CD4-positive, alpha-beta T cell treated with Interleukin-12 subunit alpha and Interleukin-12 subunit beta, for 1 hour (primary cell): ENCODE measurements around the gene RER1.
A peak's percentile ranks its signal among the peaks of the same experiment; 100 is the strongest.

Experiments
- DNase-seq: peaks from one replicate; pipeline ENCODE4 v3.0.0-alpha.2; 2020

Gene RER1, protein sequence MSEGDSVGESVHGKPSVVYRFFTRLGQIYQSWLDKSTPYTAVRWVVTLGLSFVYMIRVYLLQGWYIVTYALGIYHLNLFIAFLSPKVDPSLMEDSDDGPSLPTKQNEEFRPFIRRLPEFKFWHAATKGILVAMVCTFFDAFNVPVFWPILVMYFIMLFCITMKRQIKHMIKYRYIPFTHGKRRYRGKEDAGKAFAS

DNA sequence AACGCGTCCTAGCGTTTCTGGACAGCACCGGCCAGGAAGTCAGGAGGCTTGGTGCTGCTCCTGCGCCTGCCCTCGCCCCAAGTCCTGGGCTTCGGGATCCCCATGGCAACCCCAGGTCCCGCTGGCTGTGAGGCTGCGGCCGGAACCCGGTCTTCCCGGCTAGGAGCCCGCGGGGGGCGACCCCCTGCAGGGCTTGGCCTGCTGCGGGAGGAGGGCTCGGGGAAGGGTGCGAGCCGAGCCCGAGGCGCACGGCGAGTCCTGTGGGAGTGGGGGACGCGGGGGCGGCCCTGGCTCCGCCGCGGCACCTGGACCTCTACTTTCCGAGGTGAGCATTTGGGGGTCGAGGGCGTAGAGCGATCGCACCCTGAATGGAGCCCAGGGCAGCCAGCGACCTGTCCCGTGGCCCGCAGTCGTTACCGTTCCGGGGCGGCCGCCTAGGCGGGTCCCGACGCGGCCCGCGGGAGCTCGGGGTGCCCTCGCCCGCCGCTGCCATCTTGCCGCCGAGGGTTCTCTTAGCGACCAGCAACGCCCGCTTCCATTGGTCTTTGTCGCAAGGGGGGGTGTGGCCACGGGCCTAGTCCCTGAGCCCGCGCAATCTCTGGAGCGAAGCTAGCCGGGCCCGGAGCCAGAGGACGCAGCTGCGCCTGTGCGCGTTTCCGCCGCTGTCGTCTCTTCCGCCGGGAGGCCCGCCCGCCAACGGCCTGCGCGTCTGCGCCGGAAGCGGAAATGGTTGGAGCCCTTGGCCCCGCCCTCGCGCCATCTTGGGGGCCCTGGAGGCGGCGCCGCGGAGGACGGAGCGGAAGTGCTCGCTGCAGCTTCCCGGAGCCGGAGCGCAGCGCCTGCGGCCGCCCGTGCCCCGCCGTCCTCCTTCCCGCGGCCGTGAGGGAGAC is at the start of gene RER1, which contains the start of gene MORN1:
Gene RER1 (plus strand): TSS at position 801 of the 890 bp plus-strand sequence. CDS start 3,950 bp downstream, outside the sequence.
Gene MORN1 (minus strand): TSS at position 514 of the 890 bp plus-strand sequence. CDS start 21 bp downstream, at position 493.
- DNase-seq: peak; percentile 99

DNA sequence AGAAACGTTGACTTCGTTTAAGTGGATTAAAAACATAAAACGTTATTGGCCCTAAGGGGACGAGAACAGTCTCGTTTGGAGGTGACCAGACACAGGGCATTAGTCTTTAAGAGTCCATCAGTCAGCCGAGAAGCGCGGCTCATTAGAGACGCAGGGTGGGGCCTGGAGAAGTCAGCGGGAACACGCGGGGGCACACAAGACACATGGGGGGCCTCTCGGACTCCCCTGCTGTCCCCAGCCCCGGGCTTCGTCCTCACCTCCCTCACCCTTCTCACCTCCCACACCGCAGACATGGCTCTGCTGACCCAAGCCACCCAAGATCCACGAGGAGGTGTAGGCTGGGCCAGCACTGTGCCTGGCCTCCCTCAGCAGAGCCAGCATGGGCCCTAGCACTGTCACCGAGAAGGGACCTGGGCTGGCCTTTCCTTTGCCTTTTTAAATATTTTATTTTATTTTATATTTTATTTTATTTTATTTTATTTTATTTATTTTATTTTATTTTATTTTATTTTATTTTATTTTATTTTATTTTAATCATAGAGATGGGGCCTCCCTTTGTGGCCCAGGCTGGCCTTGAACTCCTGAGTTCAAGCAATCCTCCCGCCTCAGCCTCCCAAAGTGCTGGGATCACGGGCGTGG is 49.1 kb upstream of the RER1 start:
- no peak for DNase-seq

DNA sequence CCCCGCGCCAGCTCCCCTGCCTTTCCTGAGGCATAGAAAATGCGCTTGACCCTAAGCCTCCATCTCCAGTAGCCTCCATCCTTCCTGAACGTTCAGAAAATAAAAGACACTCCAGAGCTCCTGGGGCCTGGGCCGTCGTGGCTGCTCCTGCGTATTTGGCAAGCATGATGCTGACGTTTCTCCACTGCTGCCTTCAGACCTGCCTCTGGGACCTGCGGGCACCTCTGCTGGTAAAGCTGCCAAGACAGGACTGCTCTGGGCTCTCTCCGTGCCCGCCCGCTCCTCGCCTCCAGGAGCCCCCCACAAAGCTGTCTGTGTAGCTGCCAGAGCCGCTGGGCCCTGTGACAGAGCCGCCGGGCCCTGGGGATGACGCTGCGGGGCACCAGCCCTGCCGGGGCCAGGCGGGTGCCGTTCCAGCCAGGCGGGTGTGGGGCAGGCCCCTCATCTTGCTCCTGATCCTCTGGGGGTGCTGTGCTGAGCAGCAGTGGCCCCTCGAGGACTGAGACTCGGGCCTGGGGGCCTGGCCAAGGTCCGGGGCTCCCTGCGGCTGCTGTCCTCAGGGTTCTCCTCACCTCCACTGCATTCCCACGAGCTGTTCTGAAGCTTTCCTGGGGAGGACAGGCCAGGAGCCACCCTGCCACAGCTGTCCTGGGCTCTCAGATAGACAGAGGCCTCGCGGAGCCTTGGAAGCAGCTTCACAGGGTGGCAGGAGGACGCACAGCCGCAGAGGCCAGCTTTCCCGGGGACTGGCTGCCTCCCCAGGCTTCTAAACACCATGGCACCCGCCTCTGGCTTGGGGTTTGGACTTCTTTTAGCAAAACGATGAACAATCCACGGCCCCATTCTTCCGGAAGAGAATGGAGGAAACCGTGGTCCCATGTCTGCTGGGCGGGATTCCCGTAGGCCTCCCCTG is 48.4 kb upstream of the RER1 start:
- DNase-seq: no peak

DNA sequence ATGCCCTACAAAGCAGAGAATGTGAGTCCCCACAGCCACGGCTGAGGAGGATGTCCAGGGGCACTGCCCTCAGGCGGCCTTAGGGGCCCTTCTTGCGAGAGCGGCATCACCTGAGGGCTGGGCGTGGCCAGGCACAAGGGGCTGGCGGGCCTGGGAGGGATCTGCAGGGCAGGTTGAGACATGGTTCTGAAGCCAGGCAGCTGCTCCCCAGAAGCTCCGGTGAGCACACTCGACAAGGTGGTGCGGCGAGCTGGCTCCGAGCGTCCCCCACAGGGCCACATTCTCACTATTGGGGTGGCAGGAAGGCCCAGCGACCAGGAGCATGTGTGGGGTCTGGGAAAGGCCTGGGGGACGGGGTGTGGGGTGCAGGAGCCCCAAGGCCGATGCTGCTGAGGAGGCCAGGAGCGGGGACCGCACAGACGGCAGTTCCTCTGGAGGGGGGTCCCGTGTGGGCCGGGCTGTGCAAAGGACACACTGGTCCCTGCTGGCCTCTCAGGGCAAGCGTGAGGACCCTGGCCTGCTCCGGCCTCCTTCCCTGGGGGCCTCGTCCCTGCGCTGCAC is 47.4 kb upstream of the RER1 start:
- no peak for DNase-seq

DNA sequence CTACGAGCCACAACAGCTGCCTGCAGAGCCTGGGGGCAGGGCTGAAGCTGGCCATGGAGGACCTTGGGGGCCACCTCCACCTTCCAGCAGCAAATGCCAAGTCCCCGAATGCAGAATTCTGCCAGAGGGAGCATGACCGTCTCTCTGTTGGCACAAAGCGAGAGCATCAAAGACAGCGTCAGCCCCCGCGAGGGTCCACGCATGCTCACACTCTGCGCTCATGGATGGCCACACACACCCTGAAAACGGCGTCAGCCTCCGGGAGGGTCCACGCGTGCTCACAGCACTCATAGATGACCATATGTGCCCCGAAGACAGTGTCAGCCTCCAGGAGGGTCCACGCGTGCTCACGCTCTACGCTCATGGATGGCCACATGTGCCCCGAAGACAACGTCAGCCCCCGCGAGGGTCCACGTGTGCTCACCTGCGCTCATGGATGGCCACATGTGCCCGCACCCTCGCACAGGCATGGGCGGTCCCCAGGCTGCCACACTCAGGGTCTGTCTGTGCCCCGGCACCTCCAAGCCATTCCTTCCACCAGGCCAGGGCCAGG is 46.8 kb upstream of the RER1 start:
- DNase-seq: no peak

DNA sequence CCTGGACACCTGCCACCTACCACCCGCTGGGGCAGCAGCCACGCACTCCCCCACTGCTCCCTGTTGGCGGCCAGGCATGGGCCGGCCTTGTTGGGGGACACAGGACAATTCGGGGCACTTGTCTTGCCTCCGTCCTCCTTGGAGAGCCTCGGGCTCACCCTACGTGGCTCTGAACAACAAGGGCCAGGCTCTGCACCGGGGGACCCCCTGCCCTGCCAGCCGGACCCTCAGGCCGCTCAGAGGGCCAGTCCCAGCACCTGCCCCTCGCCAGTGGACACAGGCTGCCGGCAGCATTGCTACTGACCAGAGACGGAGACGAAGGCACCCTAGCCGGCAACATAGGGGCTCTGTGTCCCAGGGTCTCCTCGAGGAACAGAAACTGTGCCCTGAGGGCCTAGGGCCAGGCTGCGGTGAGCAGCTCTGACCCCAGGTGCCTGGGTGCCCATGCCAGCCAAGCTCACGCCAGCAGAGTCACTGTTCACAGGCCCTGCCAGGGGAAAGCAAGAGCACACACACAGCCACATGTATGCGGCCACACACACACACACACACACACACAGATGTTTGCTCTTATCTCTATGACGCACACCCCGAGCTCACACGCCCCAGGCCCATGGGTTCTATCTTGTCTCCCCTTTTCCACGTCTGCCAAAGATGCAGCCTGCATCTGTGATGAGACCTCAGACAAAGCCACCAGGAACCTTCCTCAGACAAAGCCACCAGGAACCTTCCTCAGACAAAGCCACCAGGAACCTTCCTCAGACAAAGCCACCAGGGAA is 46.2 kb upstream of the RER1 start:
- no peak for DNase-seq

DNA sequence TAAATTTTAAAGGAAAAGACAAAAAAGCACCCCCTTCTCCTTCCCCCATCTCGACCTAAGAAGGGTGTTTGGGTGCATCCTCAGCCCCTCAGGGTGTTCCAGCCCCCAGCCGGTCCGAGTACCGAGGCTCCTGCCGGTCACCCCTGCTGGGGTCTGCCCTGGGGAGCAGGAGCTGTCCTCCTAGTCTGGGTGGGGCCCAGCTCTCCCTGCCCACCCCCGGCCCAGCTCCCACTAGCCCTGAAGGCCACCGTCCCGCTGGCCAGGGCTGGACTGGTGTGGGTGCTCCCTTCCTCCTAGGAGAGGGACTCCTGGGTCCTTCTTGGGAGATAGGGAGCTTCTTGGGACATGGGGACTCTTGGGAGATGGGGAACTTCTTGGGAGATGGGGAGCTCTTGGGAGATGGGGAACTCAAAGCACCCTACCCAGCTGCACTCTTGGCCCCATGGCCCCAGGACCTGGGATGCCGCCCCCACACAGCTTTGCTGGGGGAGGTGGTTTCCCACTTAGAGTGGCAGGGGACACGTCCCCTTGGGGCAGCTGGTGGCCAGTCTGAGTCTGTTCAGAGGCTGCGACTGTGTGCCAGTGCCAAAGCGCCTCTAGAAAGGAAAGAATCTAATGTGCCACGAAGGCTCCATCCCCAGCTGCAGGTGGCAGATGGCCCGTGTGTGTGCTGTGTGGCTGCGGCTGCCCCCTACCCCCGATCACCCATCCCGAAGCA is 44.8 kb upstream of the RER1 start:
- no peak for DNase-seq

GRCh38 chr1:2347409-2347785 is 44.2 kb upstream of the RER1 start:
- no peak for DNase-seq

DNA sequence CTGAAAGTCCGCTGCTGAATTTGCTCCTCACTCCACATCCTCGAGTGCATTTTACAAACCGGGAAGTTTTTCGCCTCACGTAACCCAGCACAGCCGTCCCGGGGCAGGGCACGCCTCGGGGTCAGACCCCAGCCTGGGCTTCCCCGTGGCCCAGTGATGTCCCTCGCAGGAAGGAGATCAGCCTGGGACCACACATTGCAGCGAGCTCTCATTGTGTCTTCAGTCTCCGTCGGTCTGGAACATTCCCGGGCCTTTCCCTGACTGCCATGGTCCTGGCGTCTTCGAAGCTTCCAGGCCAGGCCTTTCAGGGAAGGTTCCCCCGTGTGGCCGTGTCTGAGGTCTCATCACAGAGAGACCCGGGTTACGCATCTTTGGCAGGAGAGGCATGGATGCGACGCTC is 43.7 kb upstream of the RER1 start:
- no peak for DNase-seq

DNA sequence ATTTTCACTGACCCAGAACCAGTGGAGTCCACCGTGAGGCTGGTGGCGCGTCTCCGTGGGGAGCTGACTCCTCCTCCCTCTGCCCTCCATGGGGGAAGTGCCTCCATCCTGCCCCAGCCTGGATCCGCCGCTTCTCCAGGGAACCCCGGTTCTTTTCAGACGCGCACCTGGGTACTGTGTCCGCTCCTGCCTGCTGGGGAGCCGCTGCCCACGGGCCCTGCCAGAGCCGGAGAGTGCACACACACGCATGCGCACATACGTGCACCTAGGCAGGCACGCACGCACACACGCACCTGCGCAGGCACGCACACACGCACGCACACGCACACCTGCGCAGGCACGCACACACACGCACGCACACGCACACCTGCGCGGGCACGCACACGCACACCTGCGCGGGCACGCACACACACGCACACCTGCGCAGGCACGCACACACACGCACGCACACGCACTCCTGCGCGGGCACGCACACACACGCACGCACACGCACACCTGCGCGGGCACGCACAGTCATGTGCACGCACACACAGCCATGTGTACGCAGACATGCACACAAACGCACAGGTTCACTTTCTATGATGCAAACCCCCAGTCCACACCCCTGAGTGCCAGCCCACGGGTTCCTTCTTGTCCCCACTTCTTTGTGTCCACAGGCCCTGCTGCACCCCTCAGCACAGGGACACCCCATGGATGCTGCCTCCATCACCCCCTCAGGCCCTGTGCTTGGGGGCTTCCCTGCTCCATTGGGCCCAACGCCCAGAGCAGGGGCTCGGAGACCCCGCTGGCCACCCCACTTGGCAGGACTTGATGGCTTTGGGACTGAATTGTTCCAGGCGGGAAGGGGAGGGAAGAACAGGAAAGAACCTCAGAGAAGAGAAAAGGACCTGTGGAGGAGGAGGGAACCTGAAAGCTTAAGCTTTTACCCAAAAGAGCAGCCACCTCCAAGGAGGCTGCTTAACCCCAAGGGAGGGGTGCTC is 43.0 kb upstream of the RER1 start:
- DNase-seq: no peak

GRCh38 chr1:2349806-2350205 is 41.8 kb upstream of the RER1 start:
- DNase-seq: no peak

- no peak for DNase-seq
Observed at GRCh38 chr1:2350501-2350900, 41.1 kb upstream of the RER1 start.

DNA sequence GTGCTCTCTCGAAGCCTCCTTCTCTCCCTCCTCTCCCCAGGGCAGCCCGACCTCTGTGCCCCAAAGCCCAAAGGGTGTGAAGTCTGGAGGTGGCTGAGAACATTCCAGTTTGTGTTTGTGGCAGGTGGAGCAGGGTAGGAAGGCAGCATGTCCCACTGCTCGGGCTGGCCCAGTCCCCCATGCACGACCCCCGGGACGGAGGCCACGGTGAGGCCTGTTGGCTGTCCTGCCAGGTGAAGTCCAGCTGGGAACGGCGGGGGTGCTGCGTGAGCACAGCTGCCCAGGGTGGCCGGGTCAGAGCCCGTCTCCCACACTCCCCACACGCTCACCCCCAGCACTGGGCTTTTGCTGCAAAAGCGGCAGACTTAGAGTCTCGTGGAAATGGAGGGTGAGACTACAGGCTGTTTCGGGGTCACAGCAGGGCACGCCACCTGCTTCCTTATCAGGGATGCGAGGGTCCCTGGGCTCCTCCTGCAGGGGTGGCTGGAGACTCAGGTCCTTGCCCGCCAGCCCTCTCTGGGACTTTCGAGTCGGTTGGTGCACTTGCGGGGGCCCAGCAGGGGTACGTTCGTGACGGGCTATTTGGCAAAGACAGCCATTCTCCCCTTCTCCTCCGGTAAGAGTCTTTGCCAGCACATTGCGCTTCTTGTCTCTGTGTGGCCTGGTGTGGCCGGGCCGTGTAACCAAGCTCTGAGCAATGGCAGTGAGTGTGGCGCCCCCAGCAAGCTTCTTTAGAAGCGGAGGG is 40.6 kb upstream of the RER1 start:
- DNase-seq: no peak

GRCh38 chr1:2351723-2352122 is 39.9 kb upstream of the RER1 start:
- no peak for DNase-seq

DNA sequence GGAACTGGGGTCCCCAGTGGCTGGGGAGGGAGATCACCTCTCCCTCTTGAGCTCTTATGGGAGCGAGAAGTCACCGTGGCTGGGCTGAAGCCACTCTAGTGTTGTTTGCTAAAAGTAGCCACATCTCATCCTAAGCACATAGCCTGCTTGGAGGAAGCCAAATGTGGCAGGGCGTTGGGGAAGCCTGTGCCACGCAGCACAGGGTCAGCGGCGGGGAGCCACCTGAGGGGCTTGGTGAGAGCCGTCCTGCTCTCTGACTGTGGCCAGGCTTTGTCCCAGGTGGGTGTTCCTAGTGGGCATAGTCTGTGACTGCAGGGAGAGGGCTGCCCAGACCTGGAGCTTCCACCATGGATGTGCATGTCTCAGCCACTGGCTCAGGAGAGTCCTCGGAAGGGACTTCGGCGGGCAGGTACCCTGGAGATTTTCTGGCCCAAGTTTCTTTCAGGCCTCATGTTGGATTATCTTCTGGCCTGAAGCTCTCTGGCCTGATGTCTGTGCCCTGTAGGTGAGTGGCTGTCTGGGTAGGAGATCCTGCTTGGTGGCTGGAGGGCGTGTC is 39.2 kb upstream of the RER1 start:
- DNase-seq: no peak

GRCh38 chr1:2352897-2353550 is 38.6 kb upstream of the RER1 start:
- DNase-seq: no peak
